ENCODE results near the gene ECD. TPM values are rescaled to one million over a fixed set of nuclear protein-coding genes. Genes with fewer than 3 reads are reported as not detected.

Gene ECD
- total RNA-seq, 1 donor from 2014 or later, result 35.6 TPM

DNA sequence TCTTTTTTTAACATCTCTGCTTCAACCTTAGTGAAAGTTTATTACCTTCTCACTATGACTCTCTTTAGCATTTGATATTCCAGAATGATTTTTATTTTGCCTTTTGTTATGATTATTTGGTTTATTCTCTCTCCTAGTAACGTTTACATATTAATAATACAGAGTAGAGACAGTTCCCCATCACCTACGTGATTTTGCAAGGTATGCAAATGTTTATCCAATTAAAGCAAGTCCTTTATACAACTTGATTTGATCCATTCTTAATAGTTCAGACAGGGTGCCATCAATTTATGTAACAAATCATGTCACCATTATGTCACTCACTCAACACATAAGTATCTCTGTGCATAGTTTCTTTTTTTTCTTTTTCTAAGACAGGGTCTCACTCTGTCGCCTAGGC, 26.2 kb downstream of the ECD start:
- Mint-ChIP-seq H3K27me3 (ENCODE audit: low read depth, unreplicated experiment) (no peaks in the 10 kb centered on the region), H3K4me3 (ENCODE audit: unreplicated experiment) (no peak overlapping the region), H3K9me3 (ENCODE audit: unreplicated experiment) (no peaks in the 10 kb centered on the region), H3K4me1 (ENCODE audit: low read depth, unreplicated experiment) (no peaks in the 10 kb centered on the region), H3K27ac (ENCODE audit: unreplicated experiment) (no peak overlapping the region), H3K36me3 (ENCODE audit: low read depth, unreplicated experiment) (peaks cover 3% of the 10 kb centered on the region)
- no peaks in the 10 kb centered on the region for H4K20me1 ChIP-seq (ENCODE audit: insufficient read depth, low read length)
- H2AFZ ChIP-seq (ENCODE audit: low read depth, low read length), result no peak overlapping the region
- TF ChIP-seq EZH2 (IDR thresholded peaks at IDR 0.05; ENCODE audit: insufficient read depth, low read length), result no peak
- H3K4me1 ChIP-seq (ENCODE audit: insufficient read depth, low read length), result no peaks in the 10 kb centered on the region
- no peaks in the 10 kb centered on the region for H3K9me3 ChIP-seq (ENCODE audit: insufficient read depth, low read depth, low read length)
- peaks cover 46% of the 10 kb centered on the region for H3K36me3 ChIP-seq (ENCODE audit: insufficient read depth, low read length)
- no peak for DNase-seq (ENCODE audit: low read depth)
- H3K9ac ChIP-seq (ENCODE audit: low read length), result no peak overlapping the region
- FAIRE-seq, result no peak
- no peak overlapping the region for H3K4me3 ChIP-seq (ENCODE audit: insufficient read depth, low read depth, low read length)
- H3K79me2 ChIP-seq (ENCODE audit: insufficient read depth, low read length), result no peaks in the 10 kb centered on the region
- H3K4me2 ChIP-seq (ENCODE audit: low read length), result no peak overlapping the region
- H3K27ac ChIP-seq (ENCODE audit: low read depth, low read length), result no peak overlapping the region
- H3K27me3 ChIP-seq (ENCODE audit: insufficient read depth, low read length), result no peaks in the 10 kb centered on the region

- Histone ChIP-seq H3K9me3 (ENCODE audit: insufficient read depth, low read depth, low read length) (no peaks in the 10 kb centered on the region), H4K20me1 (ENCODE audit: insufficient read depth, low read length) (no peaks in the 10 kb centered on the region), H3K36me3 (ENCODE audit: insufficient read depth, low read length) (peaks cover 58% of the 10 kb centered on the region), H3K4me3 (ENCODE audit: insufficient read depth, low read depth, low read length) (no peak overlapping the region), H3K4me2 (ENCODE audit: low read length) (no peak overlapping the region), H3K79me2 (ENCODE audit: insufficient read depth, low read length) (no peaks in the 10 kb centered on the region), H3K4me1 (ENCODE audit: insufficient read depth, low read length) (no peaks in the 10 kb centered on the region), H3K27ac (ENCODE audit: low read depth, low read length) (no peak overlapping the region), H3K9ac (ENCODE audit: low read length) (no peak overlapping the region), H3K27me3 (ENCODE audit: insufficient read depth, low read length) (no peaks in the 10 kb centered on the region), H2AFZ (ENCODE audit: low read depth, low read length) (no peak overlapping the region)
- DNase-seq (ENCODE audit: low read depth) (no peak), FAIRE-seq (no peak)
- Mint-ChIP-seq H3K9me3 (ENCODE audit: unreplicated experiment) (no peaks in the 10 kb centered on the region), H3K27ac (ENCODE audit: unreplicated experiment) (no peak overlapping the region), H3K4me3 (ENCODE audit: unreplicated experiment) (no peak overlapping the region), H3K27me3 (ENCODE audit: low read depth, unreplicated experiment) (no peaks in the 10 kb centered on the region), H3K36me3 (ENCODE audit: low read depth, unreplicated experiment) (peaks cover 3% of the 10 kb centered on the region), H3K4me1 (ENCODE audit: low read depth, unreplicated experiment) (no peaks in the 10 kb centered on the region)
- TF ChIP-seq, protein P1, sequence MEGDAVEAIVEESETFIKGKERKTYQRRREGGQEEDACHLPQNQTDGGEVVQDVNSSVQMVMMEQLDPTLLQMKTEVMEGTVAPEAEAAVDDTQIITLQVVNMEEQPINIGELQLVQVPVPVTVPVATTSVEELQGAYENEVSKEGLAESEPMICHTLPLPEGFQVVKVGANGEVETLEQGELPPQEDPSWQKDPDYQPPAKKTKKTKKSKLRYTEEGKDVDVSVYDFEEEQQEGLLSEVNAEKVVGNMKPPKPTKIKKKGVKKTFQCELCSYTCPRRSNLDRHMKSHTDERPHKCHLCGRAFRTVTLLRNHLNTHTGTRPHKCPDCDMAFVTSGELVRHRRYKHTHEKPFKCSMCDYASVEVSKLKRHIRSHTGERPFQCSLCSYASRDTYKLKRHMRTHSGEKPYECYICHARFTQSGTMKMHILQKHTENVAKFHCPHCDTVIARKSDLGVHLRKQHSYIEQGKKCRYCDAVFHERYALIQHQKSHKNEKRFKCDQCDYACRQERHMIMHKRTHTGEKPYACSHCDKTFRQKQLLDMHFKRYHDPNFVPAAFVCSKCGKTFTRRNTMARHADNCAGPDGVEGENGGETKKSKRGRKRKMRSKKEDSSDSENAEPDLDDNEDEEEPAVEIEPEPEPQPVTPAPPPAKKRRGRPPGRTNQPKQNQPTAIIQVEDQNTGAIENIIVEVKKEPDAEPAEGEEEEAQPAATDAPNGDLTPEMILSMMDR (IDR thresholded peaks at IDR 0.05; ENCODE audit: insufficient read depth, low read depth, low read length), result no peak
- no peak for TF ChIP-seq EZH2 (IDR thresholded peaks at IDR 0.05; ENCODE audit: insufficient read depth, low read length)
Measured at GRCh38 chr10:73139251-73139650, 28.6 kb downstream of the ECD start.

- no peaks in the 10 kb centered on the region for H3K9me3 Mint-ChIP-seq (ENCODE audit: unreplicated experiment)
- H3K27ac Mint-ChIP-seq (ENCODE audit: unreplicated experiment), result no peak overlapping the region
- no peaks in the 10 kb centered on the region for H3K4me1 Mint-ChIP-seq (ENCODE audit: low read depth, unreplicated experiment)
- H3K4me2 ChIP-seq (ENCODE audit: low read length), result no peak overlapping the region
- no peaks in the 10 kb centered on the region for H4K20me1 ChIP-seq (ENCODE audit: insufficient read depth, low read length)
- TF ChIP-seq, protein P1 (IDR thresholded peaks at IDR 0.05; ENCODE audit: insufficient read depth, low read depth, low read length), result no peak
- no peak for TF ChIP-seq EZH2 (IDR thresholded peaks at IDR 0.05; ENCODE audit: insufficient read depth, low read length)
- H3K4me1 ChIP-seq (ENCODE audit: insufficient read depth, low read length), result no peaks in the 10 kb centered on the region
- no peak for FAIRE-seq
- DNase-seq (ENCODE audit: low read depth), result no peak
- no peaks in the 10 kb centered on the region for H3K79me2 ChIP-seq (ENCODE audit: insufficient read depth, low read length)
- H3K9ac ChIP-seq (ENCODE audit: low read length), result no peak overlapping the region
- H3K4me3 Mint-ChIP-seq (ENCODE audit: unreplicated experiment), result no peak overlapping the region
- no peaks in the 10 kb centered on the region for H3K27me3 Mint-ChIP-seq (ENCODE audit: low read depth, unreplicated experiment)
- H3K9me3 ChIP-seq (ENCODE audit: insufficient read depth, low read depth, low read length), result no peaks in the 10 kb centered on the region
- H2AFZ ChIP-seq (ENCODE audit: low read depth, low read length), result no peak overlapping the region
- peaks cover 62% of the 10 kb centered on the region for H3K36me3 ChIP-seq (ENCODE audit: insufficient read depth, low read length)
- peaks cover 3% of the 10 kb centered on the region for H3K36me3 Mint-ChIP-seq (ENCODE audit: low read depth, unreplicated experiment)
- no peaks in the 10 kb centered on the region for H3K27me3 ChIP-seq (ENCODE audit: insufficient read depth, low read length)
- H3K27ac ChIP-seq (ENCODE audit: low read depth, low read length), result no peak overlapping the region
- H3K4me3 ChIP-seq (ENCODE audit: insufficient read depth, low read depth, low read length), result no peak overlapping the region
Measured at GRCh38 chr10:73136627-73137026, 31.2 kb downstream of the ECD start.

Measured in astrocyte (in vitro differentiated cells and primary cell).